Stimulated activated CD4-positive, alpha-beta T cell treated with anti-CD3 and anti-CD28 coated beads, Interleukin-1b, Interleukin-23, amount 100 ng/mL, for 1 hour (primary cell): Measurements from ENCODE around the gene LAMP5.

Source experiments
- DNase-seq, 2 donors: peaks; one replicate each; pipeline ENCODE4 v3.0.0-alpha.2; 2020; ENCODE audit warnings: low read depth in 2 of 2

Gene LAMP5

GRCh38 chr20:9534025-9534424, 19.6 kb downstream of the LAMP5 start:
- DNase-seq, result no peak

- no peak for DNase-seq
Observed at GRCh38 chr20:9535449-9535848, 21.1 kb downstream of the LAMP5 start.

- no peak for DNase-seq
Observed at GRCh38 chr20:9543214-9543613, 28.8 kb downstream of the LAMP5 start.

- DNase-seq, result no peak
Observed at GRCh38 chr20:9550283-9550682, 35.9 kb downstream of the LAMP5 start.

GRCh38 chr20:9550871-9551270, 36.5 kb downstream of the LAMP5 start:
- no peak for DNase-seq

GRCh38 chr20:9551808-9552550, 37.6 kb downstream of the LAMP5 start:
- DNase-seq, result no peak

GRCh38 chr20:9555781-9556180, 41.4 kb downstream of the LAMP5 start:
- DNase-seq, result no peak

GRCh38 chr20:9557411-9557810, 43.0 kb downstream of the LAMP5 start:
- DNase-seq, result no peak

GRCh38 chr20:9565910-9566550, 51.6 kb downstream of the LAMP5 start:
- DNase-seq, result no peak

GRCh38 chr20:9566977-9567376, 52.6 kb downstream of the LAMP5 start:
- DNase-seq, result no peak

GRCh38 chr20:9570612-9571011, 56.2 kb downstream of the LAMP5 start:
- DNase-seq, result no peak

- no peak for DNase-seq
Observed at GRCh38 chr20:9571783-9572182, 57.4 kb downstream of the LAMP5 start.

GRCh38 chr20:9572670-9573069, 58.3 kb downstream of the LAMP5 start:
- no peak for DNase-seq

GRCh38 chr20:9573335-9574151, 59.2 kb downstream of the LAMP5 start:
- DNase-seq, result no peak

- DNase-seq, result no peak
Observed at GRCh38 chr20:9574181-9574580, 59.8 kb downstream of the LAMP5 start.

- DNase-seq, result no peak
Observed at GRCh38 chr20:9574776-9575175, 60.4 kb downstream of the LAMP5 start.

- DNase-seq, result no peak
Observed at GRCh38 chr20:9575836-9576235, 61.4 kb downstream of the LAMP5 start.

GRCh38 chr20:9576695-9577094, 62.3 kb downstream of the LAMP5 start:
- no peak for DNase-seq

GRCh38 chr20:9577397-9577796, 63.0 kb downstream of the LAMP5 start:
- no peak for DNase-seq

- no peak for DNase-seq
Observed at GRCh38 chr20:9578594-9578993, 64.2 kb downstream of the LAMP5 start.
